Glutamatergic neuron (in vitro differentiated cells): ENCODE data around the gene DNAJC24. TPM values are rescaled to one million over a fixed set of nuclear protein-coding genes. Genes with fewer than 3 reads are reported as not detected.
A peak's percentile ranks its signal among the peaks of the same experiment; 100 is the strongest.

Experiments
- DNase-seq: peaks from one replicate; pipeline ENCODE4 v3.0.0; 2022
- H3K27ac Mint-ChIP-seq: one replicate; pipeline ENCODE4 v1.8.0; 2020; ENCODE audit warnings: mild to moderate bottlenecking, mixed read lengths, inconsistent platforms; ENCODE audit not compliant: unreplicated experiment
- H3K27me3 Mint-ChIP-seq: one replicate; pipeline ENCODE4 v1.8.0; 2020; ENCODE audit warnings: mild to moderate bottlenecking, moderate library complexity, mixed read lengths, inconsistent platforms; ENCODE audit not compliant: unreplicated experiment
- H3K36me3 Mint-ChIP-seq: one replicate; pipeline ENCODE4 v1.8.0; 2020; ENCODE audit warnings: mild to moderate bottlenecking, mixed read lengths, inconsistent platforms; ENCODE audit not compliant: unreplicated experiment
- H3K4me1 Mint-ChIP-seq: one replicate; pipeline ENCODE4 v1.8.0; 2020; ENCODE audit warnings: mild to moderate bottlenecking, low read depth, mixed read lengths, inconsistent platforms; ENCODE audit not compliant: unreplicated experiment
- H3K4me3 Mint-ChIP-seq: one replicate; pipeline ENCODE4 v1.8.0; 2020; ENCODE audit warnings: mild to moderate bottlenecking, mixed read lengths, inconsistent platforms; ENCODE audit not compliant: unreplicated experiment
- H3K9me3 Mint-ChIP-seq: one replicate; pipeline ENCODE4 v1.8.0; 2020; ENCODE audit warnings: mild to moderate bottlenecking, moderate library complexity, mixed read lengths, inconsistent platforms; ENCODE audit not compliant: unreplicated experiment
- CTCF ChIP-seq: fragments of 200-600 bp; sonication (generic); IDR thresholded peaks from one replicate; pipeline ENCODE4 v1.5.0; 2021; ENCODE audit not compliant: partially characterized antibody, unreplicated experiment
- total RNA-seq: library from RNA; stranded (reverse); fragmentation: NEBNext Ultra II Directional; extraction: Animal tissue kit (Norgen Biotek cat#: 25700); gene quantifications from one replicate; pipeline ENCODE4 v1.2.1, GENCODE V29; 2021; ENCODE audit not compliant: unreplicated experiment

Gene DNAJC24
- total RNA-seq, 1 donor from 2014 or later = 20.6 TPM

- H3K27ac Mint-ChIP-seq = no peak overlapping the region
- TF ChIP-seq CTCF = no peak
- H3K36me3 Mint-ChIP-seq = no peaks in the 10 kb centered on the region
- DNase-seq = no peak
- H3K9me3 Mint-ChIP-seq = no peaks in the 10 kb centered on the region
- H3K4me3 Mint-ChIP-seq = no peak overlapping the region
- no peaks in the 10 kb centered on the region for H3K4me1 Mint-ChIP-seq
- H3K27me3 Mint-ChIP-seq = no peaks in the 10 kb centered on the region
These were observed 42.2 kb upstream of the DNAJC24 start for GRCh38 chr11:31327417-31327816.

DNA sequence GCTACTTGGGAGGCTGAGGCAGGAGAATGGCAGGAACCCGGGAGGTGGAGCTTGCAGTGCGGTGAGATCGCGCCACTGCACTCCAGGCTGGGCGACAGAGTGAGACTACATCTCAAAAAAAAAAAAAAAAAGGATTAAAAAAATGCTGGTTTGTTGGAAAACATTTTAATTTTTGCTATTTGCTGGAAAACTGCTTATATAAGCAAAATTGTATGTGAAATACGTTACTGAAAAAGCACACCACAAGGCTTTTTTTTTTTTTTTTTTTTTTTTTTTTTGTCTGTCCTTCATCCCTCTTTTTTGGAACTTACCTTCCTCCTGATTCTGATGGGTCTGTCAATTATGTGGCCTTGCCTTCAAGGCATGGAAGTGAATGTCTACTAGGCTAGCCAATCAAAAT is 41.0 kb upstream of the DNAJC24 start:
- H3K27ac Mint-ChIP-seq = no peak overlapping the region
- H3K27me3 Mint-ChIP-seq = no peaks in the 10 kb centered on the region
- no peak for TF ChIP-seq CTCF
- H3K9me3 Mint-ChIP-seq = no peaks in the 10 kb centered on the region
- DNase-seq = no peak
- no peaks in the 10 kb centered on the region for H3K36me3 Mint-ChIP-seq
- H3K4me3 Mint-ChIP-seq = no peak overlapping the region
- no peaks in the 10 kb centered on the region for H3K4me1 Mint-ChIP-seq

DNA sequence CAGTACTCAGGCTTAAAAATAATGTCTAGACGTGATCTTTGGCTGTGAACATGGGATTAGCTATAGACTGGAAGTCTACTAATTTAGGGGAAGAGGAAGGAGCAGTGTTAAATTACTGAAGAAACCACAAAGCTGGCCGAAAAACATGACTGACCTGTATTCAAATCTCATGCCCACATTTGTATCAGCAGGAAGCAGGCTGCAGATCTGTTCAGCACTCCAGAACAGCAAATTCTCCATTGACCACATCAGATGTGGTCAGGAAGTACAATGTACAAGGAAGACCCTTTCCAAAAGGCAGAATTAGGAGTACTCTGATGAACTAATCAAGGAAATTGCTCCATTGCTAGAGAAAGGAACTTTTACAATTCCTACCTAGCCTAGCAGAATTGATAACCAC is 31.9 kb upstream of the DNAJC24 start:
- H3K27me3 Mint-ChIP-seq = no peaks in the 10 kb centered on the region
- H3K27ac Mint-ChIP-seq = no peak overlapping the region
- no peak overlapping the region for H3K4me3 Mint-ChIP-seq
- H3K9me3 Mint-ChIP-seq = peaks cover 2% of the 10 kb centered on the region
- no peak for TF ChIP-seq CTCF
- no peaks in the 10 kb centered on the region for H3K36me3 Mint-ChIP-seq
- H3K4me1 Mint-ChIP-seq = no peaks in the 10 kb centered on the region
- no peak for DNase-seq

DNA sequence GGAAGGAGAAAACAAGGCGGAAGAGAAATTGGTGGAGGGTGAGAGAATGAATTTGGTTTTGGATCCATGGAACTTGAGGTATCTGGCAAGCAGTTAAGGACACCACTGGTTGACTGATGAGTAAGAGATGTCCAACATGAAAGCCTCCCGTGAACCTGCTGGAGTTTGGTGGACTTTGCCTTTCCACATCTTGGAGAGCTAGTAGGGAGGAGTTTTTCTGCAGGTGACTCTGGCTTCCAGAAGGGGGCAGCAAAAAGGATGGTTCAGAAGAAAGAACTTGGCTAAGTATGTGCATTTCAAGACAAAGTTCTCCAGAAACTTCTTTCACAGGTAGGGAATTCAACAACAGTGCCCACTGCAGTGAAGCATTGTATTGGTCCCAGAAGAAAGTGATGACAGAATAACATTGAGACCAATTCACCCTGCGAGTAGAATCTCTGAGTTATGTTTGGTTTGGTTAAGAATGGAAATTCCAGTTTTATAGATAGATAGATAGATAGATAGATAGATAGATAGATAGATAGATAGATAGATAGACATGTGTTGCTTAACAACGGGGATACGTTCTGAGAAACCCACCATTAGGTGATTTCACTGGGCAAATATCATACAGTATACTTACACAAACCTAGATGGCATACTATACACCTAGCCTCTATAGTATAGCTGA is 28.6 kb upstream of the DNAJC24 start:
- Mint-ChIP-seq H3K27ac (no peak overlapping the region), H3K36me3 (no peaks in the 10 kb centered on the region), H3K27me3 (no peaks in the 10 kb centered on the region), H3K4me1 (no peaks in the 10 kb centered on the region), H3K4me3 (no peak overlapping the region), H3K9me3 (peaks cover 2% of the 10 kb centered on the region)
- DNase-seq = no peak
- peak; percentile 41 for TF ChIP-seq CTCF

DNA sequence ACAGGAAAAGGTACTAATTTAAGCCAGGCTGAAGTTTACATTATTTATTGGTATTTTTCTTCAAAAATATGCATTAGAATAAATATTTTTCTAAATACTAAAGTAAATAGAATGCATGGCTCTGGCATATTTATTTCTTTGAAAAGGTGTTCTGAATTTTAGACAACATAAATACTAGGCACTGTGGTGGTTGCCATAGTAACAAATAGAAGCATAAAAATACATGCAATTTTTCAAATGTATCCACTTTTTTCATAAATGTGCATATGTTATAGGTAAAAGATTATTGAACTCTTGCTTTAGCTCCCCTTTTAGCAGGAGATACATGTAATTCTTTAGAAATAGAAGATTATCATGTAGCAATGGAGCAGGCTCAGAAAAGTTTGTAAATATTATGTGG is 18.5 kb upstream of the DNAJC24 start:
- TF ChIP-seq CTCF = no peak
- Mint-ChIP-seq H3K36me3 (no peaks in the 10 kb centered on the region), H3K4me3 (no peak overlapping the region), H3K9me3 (peaks cover 4% of the 10 kb centered on the region), H3K4me1 (no peaks in the 10 kb centered on the region), H3K27ac (no peak overlapping the region), H3K27me3 (no peaks in the 10 kb centered on the region)
- no peak for DNase-seq
